RWPE2 (cell line): ENCODE results near the gene MDH1B.

Source experiments
- ATAC-seq: fragments of 200-7000 bp; cut with Tn5 transposase; 3 replicates; pipeline ENCODE4 v1.9.1; 2021; ENCODE audit warnings: low read depth
- DNase-seq: peaks from one replicate; pipeline ENCODE4 v3.0.0-alpha.2; 2020; ENCODE audit warnings: low spot score
- H3K27ac ChIP-seq: fragments of 450-650 bp; 2 replicates; pipeline ENCODE4 v1.5.1; 2017; ENCODE audit warnings: mild to moderate bottlenecking; ENCODE audit not compliant: poor library complexity, severe bottlenecking
- H3K27me3 ChIP-seq: fragments of 250-450 bp; sonication (Bioruptor Pico); 2 replicates; pipeline ENCODE4 v1.5.1; 2021; ENCODE audit warnings: mild to moderate bottlenecking, moderate library complexity; ENCODE audit not compliant: insufficient read depth, poor library complexity, severe bottlenecking
- H3K36me3 ChIP-seq: fragments of 250-450 bp; sonication (Bioruptor Pico); 2 replicates; pipeline ENCODE4 v1.5.1; 2020; ENCODE audit warnings: low read depth, mild to moderate bottlenecking, moderate library complexity
- H3K4me1 ChIP-seq: fragments of 250-450 bp; sonication (Bioruptor Pico); 2 replicates; pipeline ENCODE4 v1.5.1; 2021; ENCODE audit warnings: mild to moderate bottlenecking, moderate library complexity; ENCODE audit not compliant: insufficient read depth, poor library complexity, severe bottlenecking
- H3K4me3 ChIP-seq: fragments of 250-450 bp; sonication (Bioruptor Pico); 2 replicates; pipeline ENCODE4 v1.5.1; 2021; ENCODE audit warnings: mild to moderate bottlenecking, moderate library complexity; ENCODE audit not compliant: severe bottlenecking
- H3K9me3 ChIP-seq: fragments of 250-450 bp; sonication (Bioruptor Pico); 2 replicates; pipeline ENCODE4 v1.5.1; 2021; ENCODE audit warnings: mild to moderate bottlenecking, moderate library complexity; ENCODE audit not compliant: severe bottlenecking
- CTCF ChIP-seq: fragments of 450-650 bp; IDR thresholded peaks from one replicate; pipeline ENCODE4 v1.5.1; 2017; ENCODE audit warnings: mild to moderate bottlenecking, moderate library complexity; ENCODE audit not compliant: poor library complexity, severe bottlenecking

Gene MDH1B

GRCh38 chr2:206799083-206799482 is 34.0 kb upstream of the MDH1B start:
- no peak for DNase-seq
- no peak overlapping the region for H3K27ac ChIP-seq
- ATAC-seq, result no peak

GRCh38 chr2:206798000-206798399 is 32.9 kb upstream of the MDH1B start:
- no peaks in the 10 kb centered on the region for H3K4me1 ChIP-seq
- peaks cover 14% of the 10 kb centered on the region for H3K36me3 ChIP-seq
- H3K4me3 ChIP-seq, result no peak overlapping the region
- DNase-seq (no peak), ATAC-seq (no peak)
- no peak overlapping the region for H3K27ac ChIP-seq
- H3K27me3 ChIP-seq, result no peaks in the 10 kb centered on the region
- TF ChIP-seq CTCF, result no peak
- H3K9me3 ChIP-seq, result no peaks in the 10 kb centered on the region

More at GRCh38 chr2:206799083-206799482, 34.0 kb upstream of the MDH1B start:
- H3K36me3 ChIP-seq, result peaks cover 7% of the 10 kb centered on the region
- H3K9me3 ChIP-seq, result no peaks in the 10 kb centered on the region
- H3K4me3 ChIP-seq, result no peak overlapping the region
- H3K27me3 ChIP-seq, result no peaks in the 10 kb centered on the region
- no peaks in the 10 kb centered on the region for H3K4me1 ChIP-seq
- TF ChIP-seq CTCF, result no peak

GRCh38 chr2:206797376-206797775 is 32.2 kb upstream of the MDH1B start:
- peaks cover 14% of the 10 kb centered on the region for H3K36me3 ChIP-seq
- ATAC-seq (no peak), DNase-seq (no peak)
- H3K27me3 ChIP-seq, result no peaks in the 10 kb centered on the region
- no peaks in the 10 kb centered on the region for H3K9me3 ChIP-seq
- no peak overlapping the region for H3K4me3 ChIP-seq
- H3K27ac ChIP-seq, result no peak overlapping the region
- H3K4me1 ChIP-seq, result no peaks in the 10 kb centered on the region
- TF ChIP-seq CTCF, result no peak

- no peak for ATAC-seq
- Histone ChIP-seq H3K9me3 (no peaks in the 10 kb centered on the region), H3K36me3 (peaks cover 60% of the 10 kb centered on the region), H3K27me3 (no peaks in the 10 kb centered on the region), H3K27ac (no peak overlapping the region), H3K4me1 (no peaks in the 10 kb centered on the region), H3K4me3 (no peak overlapping the region)
- no peak for TF ChIP-seq CTCF
- no peak for DNase-seq
Observed at GRCh38 chr2:206792645-206793044, 27.5 kb upstream of the MDH1B start.

- Histone ChIP-seq H3K9me3 (no peaks in the 10 kb centered on the region), H3K4me3 (no peak overlapping the region), H3K27ac (no peak overlapping the region), H3K4me1 (no peaks in the 10 kb centered on the region), H3K27me3 (no peaks in the 10 kb centered on the region), H3K36me3 (peaks cover 81% of the 10 kb centered on the region)
- DNase-seq, result no peak
- TF ChIP-seq CTCF, result no peak
- ATAC-seq, result no peak
Observed at GRCh38 chr2:206790311-206790935, 25.3 kb upstream of the MDH1B start.
